Naive thymus-derived CD4-positive, alpha-beta T cell (primary cell): ENCODE data around the gene WDR37. TPM values are rescaled to one million over a fixed set of nuclear protein-coding genes. Genes with fewer than 3 reads are reported as not detected.

Experiments
- ATAC-seq: fragments of 150-1000 bp; cut with Tn5 transposase; 2 replicates; pipeline ENCODE4 v1.10.0; 2021; ENCODE audit warnings: mild to moderate bottlenecking, moderate library complexity
- CTCF ChIA-PET: fragments of 350-600 bp; sonication (Branson Sonifier 250); formaldehyde crosslinking; loops from one replicate; lab custom pipeline; 2021; ENCODE audit warnings: antibody characterized with exemption; lab: Charles Lee
- POLR2A ChIA-PET: fragments of 350-600 bp; sonication (Branson Sonifier 250); formaldehyde crosslinking; loops from one replicate; lab custom pipeline; 2021; ENCODE audit warnings: antibody characterized with exemption, inconsistent platforms; lab: Charles Lee
- DNase-seq, 9 donors: peaks; one replicate each; pipeline versions ENCODE4 v3.0.0 to v3.0.0-alpha.2; 2020 to 2022; ENCODE audit warnings: mixed read lengths in 1 of 9
- H3K27ac ChIP-seq: one replicate; pipeline ENCODE4 v1.7.0; 2013; ENCODE audit warnings: mild to moderate bottlenecking, low read depth, low read length, moderate library complexity
- H3K27me3 ChIP-seq, 2 donors: one replicate each; pipeline ENCODE4 v1.7.0; 2013; ENCODE audit warnings: low read length in 2 of 2, mild to moderate bottlenecking in 2 of 2, moderate library complexity in 2 of 2; ENCODE audit not compliant: control insufficient read depth in 2 of 2, insufficient read depth in 2 of 2
- H3K36me3 ChIP-seq, 3 experiments: 1 replicate in 2 of 3; 2 replicates in 1 of 3; pipeline ENCODE4 v1.7.0; 2013; ENCODE audit warnings: low read length in 3 of 3, mild to moderate bottlenecking in 3 of 3, moderate library complexity in 1 of 3; ENCODE audit not compliant: insufficient read depth in 3 of 3, control insufficient read depth in 2 of 3
- H3K4me1 ChIP-seq, 2 donors: one replicate each; pipeline ENCODE4 v1.7.0; 2013; ENCODE audit warnings: low read length in 2 of 2, mild to moderate bottlenecking in 2 of 2, moderate library complexity in 1 of 2; ENCODE audit not compliant: control insufficient read depth in 2 of 2, insufficient read depth in 2 of 2
- H3K4me3 ChIP-seq: 2 replicates; pipeline ENCODE4 v1.7.0; 2013; ENCODE audit warnings: mild to moderate bottlenecking, low read length
- H3K9me3 ChIP-seq, 3 experiments: 1 replicate in 2 of 3; 2 replicates in 1 of 3; pipeline ENCODE4 v1.7.0; 2013; ENCODE audit warnings: low read length in 3 of 3; ENCODE audit not compliant: control insufficient read depth in 2 of 3
- H3K27ac Mint-ChIP-seq, 9 donors: one replicate each; pipeline ENCODE4 v1.8.0; 2020 to 2022; ENCODE audit warnings: mixed read lengths in 9 of 9, mild to moderate bottlenecking in 8 of 9, moderate library complexity in 5 of 9, inconsistent platforms in 2 of 9
- H3K27me3 Mint-ChIP-seq, 5 donors: one replicate each; pipeline ENCODE4 v1.8.0; 2021 to 2022; ENCODE audit warnings: mixed read lengths in 5 of 5, mild to moderate bottlenecking in 1 of 5
- H3K36me3 Mint-ChIP-seq, 5 donors: one replicate each; pipeline ENCODE4 v1.8.0; 2020 to 2022; ENCODE audit warnings: mixed read lengths in 5 of 5, mild to moderate bottlenecking in 3 of 5, inconsistent platforms in 1 of 5
- H3K4me1 Mint-ChIP-seq, 7 donors: one replicate each; pipeline ENCODE4 v1.8.0; 2020 to 2022; ENCODE audit warnings: mixed read lengths in 7 of 7, mild to moderate bottlenecking in 3 of 7, inconsistent platforms in 1 of 7
- H3K4me3 Mint-ChIP-seq, 10 donors: one replicate each; pipeline ENCODE4 v1.8.0; 2020 to 2022; ENCODE audit warnings: mild to moderate bottlenecking in 10 of 10, mixed read lengths in 10 of 10, moderate library complexity in 6 of 10, inconsistent platforms in 2 of 10
- H3K9me3 Mint-ChIP-seq, 11 donors: one replicate each; pipeline ENCODE4 v1.8.0; 2020 to 2022; ENCODE audit warnings: mixed read lengths in 11 of 11, mild to moderate bottlenecking in 4 of 11, inconsistent platforms in 1 of 11, moderate library complexity in 1 of 11
- intact Hi-C, 2 donors: fragments of 100-400 bp; cut with micrococcal nuclease; formaldehyde crosslinking; loops; one replicate each; pipeline ENCODE4 v1.15.1; 2023
- polyA plus RNA-seq, 2 donors: library from polyadenylated mRNA; unstranded; fragments of 300-500 nt; fragmentation: Illumina TruSeq; gene quantifications; one replicate each; pipeline ENCODE4 v1.2.3, GENCODE V29; 2021
- total RNA-seq, 6 experiments: library from RNA in 5 of 6; stranded (reverse) in 5 of 6; gene quantifications; 1 replicate in 5 of 6; 2 replicates in 1 of 6; pipeline ENCODE4 v1.2.3 and lab custom pipeline; 2021 to 2026

The WDR37 gene
- total and polyA plus RNA-seq, 7 experiments from 2014 or later = 16.9 to 52.6 (median 35.8) TPM

GRCh38 chr10:1152386-1153250 is 96.4 kb downstream of the WDR37 start:
- Histone ChIP-seq H3K27me3 (no peaks in the 10 kb centered on the region), H3K9me3 (no peaks in the 10 kb centered on the region), H3K36me3 (no peaks in the 10 kb centered on the region), H3K27ac (no peak overlapping the region), H3K4me3 (no peak overlapping the region), H3K4me1 (no peaks in the 10 kb centered on the region)
- ChIA-PET CTCF (no interaction called here), POLR2A (no interaction called here)
- Mint-ChIP-seq H3K27ac (no peak overlapping the region), H3K4me3 (no peak overlapping the region), H3K27me3 (peaks cover 0 to 7% (median 5%) of the 10 kb centered on the region in 5 donors), H3K9me3 (peaks cover 0 to 3% (median 0%) of the 10 kb centered on the region in 11 donors), H3K36me3 (no peaks in the 10 kb centered on the region), H3K4me1 (peaks cover 0 to 6% (median 4%) of the 10 kb centered on the region in 7 donors)
- no peak for DNase-seq
- ATAC-seq = no peak
- intact Hi-C loops = no loop called here

GRCh38 chr10:1153251-1153763 is 97.1 kb downstream of the WDR37 start:
- Mint-ChIP-seq H3K9me3 (peaks cover 0 to 3% (median 0%) of the 10 kb centered on the region in 11 donors), H3K27ac (no peak overlapping the region), H3K4me3 (no peak overlapping the region), H3K27me3 (peaks cover 0 to 7% (median 6%) of the 10 kb centered on the region in 5 donors), H3K36me3 (no peaks in the 10 kb centered on the region), H3K4me1 (peaks cover 0 to 6% (median 4%) of the 10 kb centered on the region in 7 donors)
- ChIA-PET POLR2A (interaction anchor here (0.6 kb wide), 1 partner anchor 90 kb away, joined by 3 read pairs; no protein-coding TSS in a partner anchor), CTCF (no interaction called here)
- Histone ChIP-seq H3K4me1 (no peaks in the 10 kb centered on the region), H3K36me3 (no peaks in the 10 kb centered on the region), H3K27me3 (no peaks in the 10 kb centered on the region), H3K4me3 (no peak overlapping the region), H3K9me3 (no peaks in the 10 kb centered on the region), H3K27ac (no peak overlapping the region)
- DNase-seq = no peak
- ATAC-seq = no peak
- intact Hi-C loops = no loop called here

- CTCF ChIA-PET = interaction anchor here (0.7 kb wide), 1 partner anchor 45 kb away, joined by 3 read pairs; no protein-coding TSS in a partner anchor
Observed at GRCh38 chr10:1153805-1154351, 97.7 kb downstream of the WDR37 start.

GRCh38 chr10:1154531-1155295 is 98.5 kb downstream of the WDR37 start:
- Histone ChIP-seq H3K4me3 (no peak overlapping the region), H3K9me3 (no peaks in the 10 kb centered on the region), H3K4me1 (no peaks in the 10 kb centered on the region), H3K27ac (no peak overlapping the region), H3K36me3 (no peaks in the 10 kb centered on the region), H3K27me3 (no peaks in the 10 kb centered on the region)
- H3K27me3 Mint-ChIP-seq = peaks cover 0 to 7% (median 2%) of the 10 kb centered on the region in 5 donors
- CTCF ChIA-PET = interaction anchor here (0.7 kb wide), 1 partner anchor 44 kb away, joined by 3 read pairs; no protein-coding TSS in a partner anchor
- ATAC-seq = no peak
- no peak overlapping the region for H3K4me3 Mint-ChIP-seq
- intact Hi-C loops = no loop called here
- peak overlapping the region in 1 of 9 donors; percentile 48 for H3K27ac Mint-ChIP-seq
- H3K36me3 Mint-ChIP-seq = no peaks in the 10 kb centered on the region
- POLR2A ChIA-PET = no interaction called here
- peaks cover 0 to 4% (median 2%) of the 10 kb centered on the region in 7 donors for H3K4me1 Mint-ChIP-seq
- H3K9me3 Mint-ChIP-seq = no peaks in the 10 kb centered on the region
- DNase-seq = no peak

More at GRCh38 chr10:1153805-1154351, 97.7 kb downstream of the WDR37 start:
- POLR2A ChIA-PET = interaction anchor here (0.6 kb wide), 1 partner anchor 89 kb away, joined by 3 read pairs; no protein-coding TSS in a partner anchor
- Histone ChIP-seq H3K27me3 (no peaks in the 10 kb centered on the region), H3K36me3 (no peaks in the 10 kb centered on the region), H3K9me3 (no peaks in the 10 kb centered on the region), H3K4me1 (no peaks in the 10 kb centered on the region), H3K27ac (no peak overlapping the region), H3K4me3 (no peak overlapping the region)
- Mint-ChIP-seq H3K4me3 (peak overlapping the region in 1 of 10 donors; percentile 30), H3K4me1 (peaks cover 0 to 6% (median 4%) of the 10 kb centered on the region in 7 donors), H3K36me3 (no peaks in the 10 kb centered on the region), H3K27me3 (peaks cover 0 to 7% (median 6%) of the 10 kb centered on the region in 5 donors), H3K27ac (no peak overlapping the region), H3K9me3 (peaks cover 0 to 3% (median 0%) of the 10 kb centered on the region in 11 donors)
- no peak for ATAC-seq
- intact Hi-C loops = no loop called here
- no peak for DNase-seq

GRCh38 chr10:1155791-1156615 is 99.8 kb downstream of the WDR37 start:
- H3K36me3 Mint-ChIP-seq = no peaks in the 10 kb centered on the region
- ATAC-seq (peak; percentile 18), DNase-seq (no peak)
- ChIA-PET CTCF (no interaction called here), POLR2A (no interaction called here)
- peaks cover 0 to 7% (median 0%) of the 10 kb centered on the region in 5 donors for H3K27me3 Mint-ChIP-seq
- peaks cover 0 to 4% (median 0%) of the 10 kb centered on the region in 7 donors for H3K4me1 Mint-ChIP-seq
- H3K36me3 ChIP-seq = no peaks in the 10 kb centered on the region
- H3K4me3 Mint-ChIP-seq = no peak overlapping the region
- no peak overlapping the region for H3K27ac Mint-ChIP-seq
- H3K9me3 ChIP-seq = no peaks in the 10 kb centered on the region
- H3K27ac ChIP-seq = no peak overlapping the region
- intact Hi-C loops = no loop called here
- no peak overlapping the region for H3K4me3 ChIP-seq
- no peaks in the 10 kb centered on the region for H3K9me3 Mint-ChIP-seq
- no peaks in the 10 kb centered on the region for H3K27me3 ChIP-seq
- H3K4me1 ChIP-seq = no peaks in the 10 kb centered on the region

- POLR2A ChIA-PET = no interaction called here
- H3K27me3 Mint-ChIP-seq = peaks cover 0 to 7% (median 0%) of the 10 kb centered on the region in 5 donors
- no peak overlapping the region for H3K4me3 Mint-ChIP-seq
- H3K4me3 ChIP-seq = no peak overlapping the region
- CTCF ChIA-PET = no interaction called here
- DNase-seq = no peak
- no peaks in the 10 kb centered on the region for H3K36me3 Mint-ChIP-seq
- H3K9me3 ChIP-seq = no peaks in the 10 kb centered on the region
- no peak overlapping the region for H3K27ac Mint-ChIP-seq
- H3K4me1 ChIP-seq = no peaks in the 10 kb centered on the region
- ATAC-seq = peak; percentile 6
- intact Hi-C loops = no loop called here
- H3K27me3 ChIP-seq = no peaks in the 10 kb centered on the region
- no peaks in the 10 kb centered on the region for H3K36me3 ChIP-seq
- H3K4me1 Mint-ChIP-seq = peaks cover 0 to 4% (median 0%) of the 10 kb centered on the region in 7 donors
- H3K27ac ChIP-seq = no peak overlapping the region
- H3K9me3 Mint-ChIP-seq = no peaks in the 10 kb centered on the region
Observed at GRCh38 chr10:1156616-1156886, 100.4 kb downstream of the WDR37 start.
